Keratinocyte (primary cell): ENCODE measurements around the gene PFDN2.
"Not testable (repeated sequence)": the region's sequence is repeated elsewhere in the genome, so short reads cannot be mapped to it uniquely, and the experiment has no call there.

Experiments
- EZH2 ChIP-seq: IDR thresholded peaks from one replicate; pipeline ENCODE4 v1.6.1; 2012; ENCODE audit warnings: inconsistent platforms, mild to moderate bottlenecking, low read length, moderate library complexity
- TF ChIP-seq, protein P1 (sequence below), 3 experiments: IDR thresholded peaks in 1 of 3; conservative IDR thresholded peaks in 1 of 3; optimal IDR thresholded peaks in 1 of 3; 2 replicates in 2 of 3; 3 replicates in 1 of 3; pipeline versions ENCODE3 to v1.5.1; 2011; ENCODE audit warnings: low read length in 3 of 3, mild to moderate bottlenecking in 3 of 3, moderate library complexity in 2 of 3, control low read depth in 1 of 3, inconsistent platforms in 1 of 3; ENCODE audit not compliant: insufficient read depth in 2 of 3; ENCODE audit errors: extremely low read depth in 1 of 3

DNA sequence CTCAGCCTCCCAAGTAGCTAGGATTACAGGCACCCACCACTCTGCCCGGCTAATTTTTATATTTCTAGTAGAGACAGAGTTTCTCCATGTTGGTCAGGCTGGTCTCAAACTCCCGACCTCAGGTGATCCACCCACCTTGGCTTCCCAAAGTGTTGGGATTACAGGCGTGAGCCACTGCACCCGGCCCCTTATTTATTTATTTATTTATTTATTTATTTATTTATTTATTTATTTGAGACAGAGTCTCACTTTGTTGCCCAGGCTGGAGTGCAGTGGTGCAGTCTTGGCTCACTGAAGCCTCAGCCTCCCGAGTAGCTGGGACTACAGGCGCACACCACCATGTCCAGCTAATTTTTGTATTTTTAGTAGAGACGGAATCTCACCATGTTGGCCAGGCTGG, 52.2 kb downstream of the PFDN2 start:
- TF ChIP-seq, protein P1, sequence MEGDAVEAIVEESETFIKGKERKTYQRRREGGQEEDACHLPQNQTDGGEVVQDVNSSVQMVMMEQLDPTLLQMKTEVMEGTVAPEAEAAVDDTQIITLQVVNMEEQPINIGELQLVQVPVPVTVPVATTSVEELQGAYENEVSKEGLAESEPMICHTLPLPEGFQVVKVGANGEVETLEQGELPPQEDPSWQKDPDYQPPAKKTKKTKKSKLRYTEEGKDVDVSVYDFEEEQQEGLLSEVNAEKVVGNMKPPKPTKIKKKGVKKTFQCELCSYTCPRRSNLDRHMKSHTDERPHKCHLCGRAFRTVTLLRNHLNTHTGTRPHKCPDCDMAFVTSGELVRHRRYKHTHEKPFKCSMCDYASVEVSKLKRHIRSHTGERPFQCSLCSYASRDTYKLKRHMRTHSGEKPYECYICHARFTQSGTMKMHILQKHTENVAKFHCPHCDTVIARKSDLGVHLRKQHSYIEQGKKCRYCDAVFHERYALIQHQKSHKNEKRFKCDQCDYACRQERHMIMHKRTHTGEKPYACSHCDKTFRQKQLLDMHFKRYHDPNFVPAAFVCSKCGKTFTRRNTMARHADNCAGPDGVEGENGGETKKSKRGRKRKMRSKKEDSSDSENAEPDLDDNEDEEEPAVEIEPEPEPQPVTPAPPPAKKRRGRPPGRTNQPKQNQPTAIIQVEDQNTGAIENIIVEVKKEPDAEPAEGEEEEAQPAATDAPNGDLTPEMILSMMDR (optimal IDR thresholded peaks at IDR 0.05 in 1 of 3, IDR thresholded peaks at IDR 0.05 in 1 of 3, conservative IDR thresholded peaks at IDR 0.05 in 1 of 3; ENCODE audit: extremely low read depth in 1 of 3, insufficient read depth in 2 of 3, low read length in 3 of 3) = not testable (repeated sequence)
- not testable (repeated sequence) for TF ChIP-seq EZH2
